GM12891 (cell line): Measurements from ENCODE around the gene TMCC1.

ENCODE experiments used
- PAX5 ChIP-seq: IDR thresholded peaks from 2 replicates; pipeline ENCODE4 v1.6.1; 2011; ENCODE audit warnings: low read length, moderate library complexity, mild to moderate bottlenecking; ENCODE audit not compliant: insufficient read depth, severe bottlenecking
- POLR2A ChIP-seq: IDR thresholded peaks from 2 replicates; pipeline ENCODE4 v1.6.1; 2011; ENCODE audit warnings: low read depth, low read length, control low read depth
- POLR2AphosphoS5 ChIP-seq: IDR thresholded peaks from 2 replicates; pipeline ENCODE4 v1.6.1; 2011; ENCODE audit warnings: low read depth, low read length, control low read depth
- POU2F2 ChIP-seq: IDR thresholded peaks from 2 replicates; pipeline ENCODE4 v1.6.1; 2011; ENCODE audit warnings: low read depth, mild to moderate bottlenecking, control low read depth, low read length, moderate library complexity
- SPI1 ChIP-seq: IDR thresholded peaks from 2 replicates; pipeline ENCODE4 v1.6.1; 2011; ENCODE audit warnings: low read depth, low read length, control low read depth
- TAF1 ChIP-seq: IDR thresholded peaks from 2 replicates; pipeline ENCODE4 v1.6.1; 2011; ENCODE audit warnings: low read depth, low read length, control low read depth

- TF ChIP-seq POLR2A, result no peak
- no peak for TF ChIP-seq TAF1
- no peak for TF ChIP-seq POLR2AphosphoS5
- TF ChIP-seq PAX5, result no peak
- TF ChIP-seq SPI1, result no peak
- TF ChIP-seq POU2F2, result no peak
Measured at GRCh38 chr3:129692743-129693142, 200.8 kb downstream of the TMCC1 start.
